NCI-H2196 (cell line): ENCODE measurements around the gene MATR3.
A peak's percentile ranks its signal among the peaks of the same experiment; 100 is the strongest.
"Not testable (repeated sequence)": the region's sequence is repeated elsewhere in the genome, so short reads cannot be mapped to it uniquely, and the experiment has no call there.

Experiments used
- DNase-seq: peaks from one replicate; lab custom pipeline; 2025; ENCODE audit not compliant: unreplicated experiment; lab: John Stamatoyannopoulos, UW

The MATR3 gene

GRCh38 chr5:139293507-139294373 lies at the start of gene MATR3:
Gene MATR3, plus strand, starts transcription at chr5:139293740. Its CDS starts 13,676 bp downstream, at chr5:139307416.
- DNase-seq: peak; percentile 96

DNA sequence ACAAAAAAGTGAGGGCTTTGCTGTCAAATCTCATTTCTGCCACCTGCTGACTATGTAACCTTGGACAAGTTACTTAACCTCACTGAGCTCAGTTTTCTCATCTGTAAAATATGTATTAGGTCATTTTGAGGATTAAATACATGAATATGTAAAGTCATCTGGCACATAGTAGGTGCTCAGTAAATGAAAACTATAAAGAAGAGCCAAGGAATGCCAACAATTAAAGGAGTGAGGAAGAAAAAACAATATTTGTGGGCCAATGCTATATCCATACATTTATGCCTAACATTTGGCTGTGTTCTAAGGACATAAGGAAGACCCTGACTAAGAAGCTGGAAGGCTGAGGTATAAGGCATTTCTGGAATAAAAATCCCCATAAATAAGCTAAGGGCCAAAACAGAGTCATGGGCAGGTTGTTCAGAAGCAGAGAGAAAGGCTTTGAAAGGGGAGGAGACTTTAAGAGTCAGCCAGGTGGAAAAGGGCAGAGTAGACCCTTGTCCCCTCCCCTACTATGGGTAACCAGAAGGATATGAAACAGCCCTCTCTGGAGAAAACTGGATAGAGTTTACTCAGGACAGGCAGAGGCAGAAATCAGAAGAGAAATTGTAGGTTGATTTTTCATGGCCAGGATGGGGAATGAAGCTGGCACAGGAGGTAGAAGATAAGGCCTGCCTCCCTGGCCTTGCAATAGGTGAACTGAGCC lies 47.8 kb upstream of the MATR3 start:
- DNase-seq: no peak

GRCh38 chr5:139246394-139246793 lies 47.1 kb upstream of the MATR3 start:
- no peak for DNase-seq

DNA sequence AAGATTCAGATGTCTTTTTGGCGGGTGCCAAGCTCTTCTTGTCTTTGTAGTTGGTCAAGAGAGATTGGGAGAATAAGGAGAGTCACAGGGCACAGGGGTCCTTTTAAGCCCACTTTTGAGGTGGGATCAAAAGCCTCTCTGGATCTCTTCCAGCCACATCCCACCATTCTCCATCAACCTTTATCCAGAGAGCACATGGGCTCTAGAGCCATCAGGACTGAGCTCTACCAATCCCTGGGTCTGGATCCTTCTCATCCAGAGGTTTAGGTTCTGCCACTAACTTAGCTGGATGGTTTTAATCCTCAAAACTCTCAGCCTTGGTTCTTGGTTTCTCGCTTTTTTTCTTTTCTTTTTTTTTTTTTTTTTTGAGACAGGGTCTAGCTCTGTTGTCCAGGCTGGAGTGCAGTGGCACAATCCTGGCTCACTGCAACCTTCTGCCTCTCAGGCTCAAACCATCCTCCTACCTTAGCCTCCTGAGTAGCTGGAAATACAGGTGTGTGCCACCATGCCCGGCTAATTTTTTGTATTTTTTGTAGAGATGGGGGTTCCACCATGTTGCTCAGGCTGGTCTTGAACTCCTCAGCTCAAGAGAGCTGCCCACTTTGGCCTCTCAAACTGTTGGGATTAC lies 44.6 kb upstream of the MATR3 start:
- no peak for DNase-seq

DNA sequence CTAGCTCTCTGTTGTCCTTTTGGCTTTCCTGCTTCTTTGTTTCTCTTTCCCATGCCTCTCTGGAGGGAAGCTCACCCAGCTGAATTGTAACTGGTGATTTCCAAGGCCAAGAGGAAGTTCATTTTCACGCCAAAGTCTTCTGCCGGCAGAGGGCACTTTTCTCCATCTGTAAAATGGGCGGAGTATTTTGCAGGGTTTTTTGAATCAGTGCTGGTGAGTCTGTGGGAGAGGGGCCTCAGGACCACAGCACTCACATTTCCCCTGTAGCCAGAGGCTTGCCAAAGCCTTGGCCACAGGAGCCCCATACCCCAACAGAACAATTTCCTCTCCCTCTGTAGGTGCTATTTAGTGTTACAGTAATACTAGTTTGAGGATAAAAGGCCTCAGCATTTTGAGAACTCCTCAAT lies 42.3 kb upstream of the MATR3 start:
- DNase-seq: no peak

GRCh38 chr5:139251695-139252288 lies 41.7 kb upstream of the MATR3 start:
- DNase-seq: no peak

DNA sequence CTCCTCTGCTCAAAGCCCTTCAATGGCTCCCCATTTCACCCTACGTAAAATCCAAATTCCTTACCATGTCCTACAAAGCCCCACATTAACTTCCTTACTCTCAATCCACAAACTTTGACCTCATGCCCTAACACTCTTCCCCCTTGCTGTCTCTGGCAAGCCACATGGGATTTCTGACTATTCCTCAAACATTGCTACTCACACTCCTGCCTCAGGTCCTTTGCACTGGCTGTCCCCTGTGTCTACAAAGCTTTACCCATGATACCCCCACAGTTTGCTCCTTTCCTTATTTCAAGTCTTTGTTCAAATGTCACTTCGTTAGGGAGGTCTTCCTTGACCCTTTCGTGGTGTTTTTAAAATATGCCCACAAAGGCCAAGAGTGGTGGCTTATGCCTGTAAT lies 40.4 kb upstream of the MATR3 start:
- DNase-seq: no peak

- no peak for DNase-seq
These were observed 36.7 kb upstream of the MATR3 start for GRCh38 chr5:139256820-139257219.

DNA sequence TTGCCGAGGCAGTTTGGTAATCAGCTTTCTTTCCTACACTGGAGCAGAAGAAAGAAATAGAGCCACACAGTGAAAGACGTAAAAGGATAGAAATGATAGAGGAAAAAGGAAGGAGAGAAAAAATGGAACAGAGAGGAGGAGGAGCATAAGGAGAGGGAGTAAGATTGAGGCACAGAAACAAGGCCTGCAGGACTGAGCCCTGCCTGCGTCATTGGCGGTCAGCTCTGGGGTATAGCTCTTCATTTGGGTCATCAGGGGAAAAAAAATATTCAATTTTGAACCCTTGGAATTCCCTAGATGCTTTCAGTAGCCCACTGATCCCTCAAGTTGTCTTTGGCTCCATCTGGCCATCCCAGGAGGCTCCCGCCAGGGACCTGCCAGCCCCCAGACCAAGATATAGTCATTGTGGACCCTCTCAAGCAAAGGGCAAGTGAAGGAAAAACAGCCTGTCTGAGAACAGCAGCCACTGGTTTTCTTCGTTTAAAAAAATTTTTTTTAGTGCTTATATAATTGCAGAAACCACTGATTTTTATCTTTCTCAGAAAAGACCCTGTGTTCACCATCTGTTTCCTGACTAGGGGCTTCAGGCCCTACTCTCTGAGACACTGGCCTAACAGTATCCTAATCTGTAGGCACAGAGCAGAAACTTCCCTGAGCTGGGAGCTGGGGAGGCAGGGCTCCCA lies 31.3 kb upstream of the MATR3 start:
- no peak for DNase-seq

DNA sequence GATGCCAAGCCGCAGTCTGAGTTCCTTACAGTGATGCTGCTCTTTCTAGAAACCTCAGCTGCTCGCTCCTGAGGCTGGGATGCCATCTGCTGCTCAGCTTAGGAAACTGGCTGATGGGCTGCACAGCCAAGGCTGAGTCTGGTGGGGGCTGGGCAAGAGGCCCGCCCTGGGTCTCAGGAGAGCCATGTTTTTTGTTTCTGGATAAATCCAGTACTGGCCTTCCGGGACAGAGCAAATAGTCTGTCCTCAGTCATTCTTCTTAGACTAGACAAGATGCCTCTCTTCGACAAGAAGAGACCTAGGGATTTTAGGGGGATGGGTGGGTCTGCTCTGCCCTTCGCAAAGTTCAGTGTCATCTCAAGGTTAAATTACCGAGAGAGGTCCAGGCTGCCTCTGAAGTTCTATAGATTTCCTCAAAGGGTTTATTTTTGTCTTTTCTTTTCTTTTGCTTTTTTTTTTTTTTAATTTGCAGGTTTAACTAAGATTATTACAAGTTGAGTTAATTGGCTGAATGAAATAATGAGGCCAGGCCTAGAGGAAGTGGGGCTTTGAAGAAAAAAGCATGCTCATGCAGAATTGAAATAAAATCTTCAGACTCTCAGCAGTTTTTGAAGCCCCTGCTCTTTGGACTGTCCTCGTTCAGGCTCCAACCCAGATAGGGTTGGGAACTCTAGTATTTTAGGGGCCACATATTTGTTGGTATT lies 30.6 kb upstream of the MATR3 start:
- DNase-seq: peak; percentile 89

GRCh38 chr5:139263536-139263935 lies 30.0 kb upstream of the MATR3 start:
- DNase-seq: no peak

- no peak for DNase-seq
These were observed 29.6 kb upstream of the MATR3 start for GRCh38 chr5:139263946-139264345.

GRCh38 chr5:139265001-139265400 lies 28.5 kb upstream of the MATR3 start:
- DNase-seq: no peak

GRCh38 chr5:139266236-139266635 lies 27.3 kb upstream of the MATR3 start:
- no peak for DNase-seq

DNA sequence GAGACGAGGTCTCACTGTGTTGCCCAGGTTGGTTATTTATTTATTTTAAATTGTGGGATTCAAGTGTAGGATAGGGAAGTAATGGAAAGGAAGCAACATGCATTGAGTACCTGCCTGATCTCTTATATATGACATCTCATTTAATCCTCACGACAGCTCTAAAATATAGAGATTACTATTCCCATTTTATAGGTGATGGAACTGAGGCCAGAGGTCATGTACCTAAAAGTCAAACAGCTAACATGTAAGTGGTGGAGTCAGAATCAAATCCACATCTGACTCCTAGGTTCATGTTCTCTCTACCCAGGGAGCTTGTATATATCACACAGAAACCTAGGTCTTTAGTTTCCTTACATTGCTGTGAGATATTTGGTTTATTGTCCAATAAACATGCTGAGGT lies 26.1 kb upstream of the MATR3 start:
- no peak for DNase-seq

- DNase-seq: peak; percentile 25
These were observed 25.0 kb upstream of the MATR3 start for GRCh38 chr5:139268364-139269202.

GRCh38 chr5:139270718-139271117 lies 22.8 kb upstream of the MATR3 start:
- DNase-seq: not testable (repeated sequence)

DNA sequence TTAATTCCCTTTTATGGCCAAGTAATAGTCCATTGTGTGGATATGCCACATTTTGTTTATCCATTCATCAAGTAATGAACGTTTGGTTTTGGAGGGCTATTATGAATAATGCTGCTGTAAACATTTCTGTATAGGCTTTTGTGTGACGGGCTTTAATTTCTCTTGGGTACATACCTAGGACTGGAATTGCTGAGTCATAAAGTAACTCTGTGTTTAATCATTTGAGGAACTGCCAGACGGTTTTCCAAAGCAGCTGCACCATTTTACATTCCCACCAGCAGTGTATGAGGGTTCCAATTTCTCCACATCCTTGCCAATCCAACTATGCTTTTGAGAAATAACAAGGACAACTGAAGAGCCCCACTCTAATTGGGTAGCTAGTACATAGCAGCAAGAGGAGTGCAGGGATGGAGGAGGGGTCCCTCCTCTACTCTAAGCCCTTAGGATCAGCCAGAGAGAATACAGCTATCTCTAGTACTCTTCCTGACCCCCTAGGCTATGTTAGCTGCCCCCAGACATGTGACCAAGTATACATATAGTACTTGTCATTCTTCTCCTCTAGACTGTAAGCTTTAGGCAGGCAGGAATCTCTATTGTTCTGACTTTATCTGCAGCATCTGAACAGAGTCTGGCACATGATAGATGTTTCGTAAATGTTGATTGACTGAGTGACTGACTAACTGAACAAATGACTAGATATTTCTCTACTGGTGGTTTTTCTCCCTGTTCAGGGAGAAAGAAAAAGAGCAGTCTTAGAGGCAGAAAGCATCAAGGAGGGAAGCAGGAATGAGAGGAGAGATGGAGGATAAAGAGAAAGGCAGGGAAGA lies 22.1 kb upstream of the MATR3 start:
- DNase-seq: peak; percentile 23
